ENCODE measurements around the gene FAM118A. TPM values are rescaled to one million over a fixed set of nuclear protein-coding genes. Genes with fewer than 3 reads are reported as not detected.
A peak's percentile ranks its signal among the peaks of the same experiment; 100 is the strongest.

The FAM118A gene
- total and polyA plus RNA-seq, 12 donors = 10.2 to 35.7 (median 16.3) TPM

- WGBS, 2 donors = 94% methylated on average over 7 of the region's 7 CpGs
- Histone ChIP-seq H3K36me3 (peaks cover 0 to 93% (median 4%) of the 10 kb centered on the region in 9 donors), H3K4me1 (peaks cover 3 to 58% (median 37%) of the 10 kb centered on the region in 9 donors), H3K9me3 (no peaks in the 10 kb centered on the region), H3K27ac (no peak overlapping the region), H3K27me3 (no peaks in the 10 kb centered on the region), H3K4me3 (no peak overlapping the region)
- DNase-seq (no peak), ATAC-seq (no peak)
- no peak for TF ChIP-seq CTCF (IDR thresholded peaks at IDR 0.05)
- intact Hi-C loops (cut with DNase I) = loop anchor here in 1 of 10 donors (10.0 kb wide), 1 partner anchor 57 kb away; no protein-coding TSS in a partner anchor
Observed at GRCh38 chr22:45332001-45332400, 22.3 kb downstream of the FAM118A start.

- WGBS, 2 donors = 43 to 50% methylated on average over 5 of the region's 5 CpGs
- Histone ChIP-seq H3K27ac (peak overlapping the region in 9 of 10 donors; percentile 26 to 86 (median 75)), H3K4me3 (no peak overlapping the region), H3K4me1 (peaks cover 5 to 60% (median 39%) of the 10 kb centered on the region in 9 donors), H3K27me3 (no peaks in the 10 kb centered on the region), H3K36me3 (peaks cover 0 to 92% (median 0%) of the 10 kb centered on the region in 9 donors), H3K9me3 (no peaks in the 10 kb centered on the region)
- DNase-seq (no peak), ATAC-seq (no peak)
- no peak for TF ChIP-seq CTCF (IDR thresholded peaks at IDR 0.05)
- intact Hi-C loops (cut with DNase I) = loop anchor here in 1 of 10 donors (10.0 kb wide), 1 partner anchor 59 kb away; no protein-coding TSS in a partner anchor
Observed at GRCh38 chr22:45334068-45334467, 24.3 kb downstream of the FAM118A start.

- ATAC-seq (peak in 2 of 8 donors; percentile 0), DNase-seq (no peak)
- peaks cover 0 to 92% (median 0%) of the 10 kb centered on the region in 9 donors for H3K36me3 ChIP-seq
- intact Hi-C loops (cut with DNase I) = loop anchor here in 1 of 10 donors (10.0 kb wide), 1 partner anchor 60 kb away; no protein-coding TSS in a partner anchor
- no peaks in the 10 kb centered on the region for H3K27me3 ChIP-seq
- TF ChIP-seq CTCF (IDR thresholded peaks at IDR 0.05) = no peak
- H3K4me3 ChIP-seq = no peak overlapping the region
- 47 to 53% methylated on average over 9 of the region's 9 CpGs for WGBS, 2 donors
- peak overlapping the region in 9 of 10 donors; percentile 26 to 86 (median 75) for H3K27ac ChIP-seq
- H3K9me3 ChIP-seq = no peaks in the 10 kb centered on the region
- H3K4me1 ChIP-seq = peaks cover 5 to 55% (median 35%) of the 10 kb centered on the region in 9 donors
Observed at GRCh38 chr22:45334528-45334927, 24.8 kb downstream of the FAM118A start.

GRCh38 chr22:45335021-45335818 is 25.5 kb downstream of the FAM118A start:
- peak overlapping the region in 9 of 10 donors; percentile 26 to 86 (median 75) for H3K27ac ChIP-seq
- WGBS, 2 donors = 40 to 58% methylated on average over 26 of the region's 26 CpGs
- H3K36me3 ChIP-seq = peaks cover 0 to 92% (median 0%) of the 10 kb centered on the region in 9 donors
- H3K4me1 ChIP-seq = peaks cover 5 to 50% (median 34%) of the 10 kb centered on the region in 9 donors
- TF ChIP-seq CTCF (IDR thresholded peaks at IDR 0.05) = peak in 5 of 9 donors; percentile 10 to 38 (median 32)
- H3K4me3 ChIP-seq = no peak overlapping the region
- intact Hi-C loops (cut with DNase I) = loop anchor here in 1 of 10 donors (10.0 kb wide), 1 partner anchor 60 kb away; no protein-coding TSS in a partner anchor
- no peaks in the 10 kb centered on the region for H3K27me3 ChIP-seq
- ATAC-seq = peak; percentile 69 to 94 (median 84)
- DNase-seq = peak; percentile 83 to 84
- H3K9me3 ChIP-seq = no peaks in the 10 kb centered on the region

All from heart right ventricle (tissue), 16 donors.